ENCODE results near the gene INPP5F.
"Not testable (repeated sequence)": the region's sequence is repeated elsewhere in the genome, so short reads cannot be mapped to it uniquely, and the experiment has no call there.

Gene INPP5F

GRCh38 chr10:119706521-119707278 is 19.1 kb upstream of the INPP5F start:
- no peak for DNase-seq

GRCh38 chr10:119707331-119707730 is 18.5 kb upstream of the INPP5F start:
- DNase-seq, result not testable (repeated sequence)

GRCh38 chr10:119710935-119711334 is 14.9 kb upstream of the INPP5F start:
- DNase-seq, result not testable (repeated sequence)

GRCh38 chr10:119713744-119714483 is 11.9 kb upstream of the INPP5F start:
- no peak for DNase-seq

- no peak for DNase-seq
These were observed 11.4 kb upstream of the INPP5F start for GRCh38 chr10:119714484-119714816.

GRCh38 chr10:119715628-119716505 is 10.0 kb upstream of the INPP5F start:
- DNase-seq, result no peak

GRCh38 chr10:119723161-119723560 is 2.7 kb upstream of the INPP5F start:
- no peak for DNase-seq

- DNase-seq, result no peak
These were observed 2.2 kb upstream of the INPP5F start for GRCh38 chr10:119723624-119724023.

- no peak for DNase-seq
These were observed 995 bp upstream of the INPP5F start for GRCh38 chr10:119724593-119725516.

GRCh38 chr10:119725517-119725827 is 378 bp upstream of the INPP5F start:
- DNase-seq, result no peak

GRCh38 chr10:119726676-119727261 is 919 bp downstream of the INPP5F start:
- no peak for DNase-seq

GRCh38 chr10:119728172-119728800 is 2.4 kb downstream of the INPP5F start:
- DNase-seq, result no peak

GRCh38 chr10:119734396-119735332 is 8.8 kb downstream of the INPP5F start:
- no peak for DNase-seq

- DNase-seq, result no peak
These were observed 9.6 kb downstream of the INPP5F start for GRCh38 chr10:119735451-119735850.

- DNase-seq, result no peak
These were observed 10.4 kb downstream of the INPP5F start for GRCh38 chr10:119736220-119736619.

- DNase-seq, result no peak
These were observed 11.3 kb downstream of the INPP5F start for GRCh38 chr10:119737039-119737663.

GRCh38 chr10:119737823-119738222 is 12.0 kb downstream of the INPP5F start:
- no peak for DNase-seq

- DNase-seq, result no peak
These were observed 13.1 kb downstream of the INPP5F start for GRCh38 chr10:119738962-119739361.

- no peak for DNase-seq
These were observed 14.2 kb downstream of the INPP5F start for GRCh38 chr10:119740096-119740495.
